Peyer's patch (tissue), 4 donors: ENCODE results near the gene ENDOD1.

ENCODE experiments used
- POLR2A ChIP-seq, 2 donors: fragments of 450-650 bp; IDR thresholded peaks; one replicate each; pipeline ENCODE4 v1.5.1; 2017; ENCODE audit warnings: antibody characterized with exemption in 2 of 2, mild to moderate bottlenecking in 2 of 2, moderate library complexity in 2 of 2
- TF ChIP-seq, protein P1 (sequence below), 6 experiments: fragments of 450-650 bp in 4 of 6; fragments of 200-600 bp in 2 of 6; sonication (generic) in 1 of 6; IDR thresholded peaks; one replicate each; pipeline ENCODE4 v1.5.1; 2017 to 2019; ENCODE audit warnings: antibody characterized with exemption in 6 of 6, mild to moderate bottlenecking in 3 of 6, moderate library complexity in 1 of 6

DNA sequence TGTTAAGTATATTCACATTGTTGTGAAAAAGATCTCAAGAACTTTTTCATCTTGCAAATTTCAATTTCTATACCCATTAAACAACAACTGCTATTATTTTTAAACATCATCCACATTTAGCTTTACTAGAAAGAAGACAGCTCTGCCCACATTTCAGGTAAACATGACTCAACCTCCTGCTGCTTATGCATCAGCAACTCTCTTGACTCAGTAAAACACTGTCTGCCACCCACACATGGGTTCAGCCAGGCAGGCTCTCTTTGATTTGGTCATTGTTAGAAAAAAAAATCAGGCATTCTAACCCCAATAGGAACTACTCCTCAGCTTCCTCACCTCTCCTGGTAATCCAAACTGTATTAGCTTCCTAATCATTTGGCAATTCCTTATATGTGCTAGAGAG is 5.1 kb upstream of the ENDOD1 start:
- no peak for TF ChIP-seq POLR2A (IDR thresholded peaks at IDR 0.05)
- TF ChIP-seq, protein P1, sequence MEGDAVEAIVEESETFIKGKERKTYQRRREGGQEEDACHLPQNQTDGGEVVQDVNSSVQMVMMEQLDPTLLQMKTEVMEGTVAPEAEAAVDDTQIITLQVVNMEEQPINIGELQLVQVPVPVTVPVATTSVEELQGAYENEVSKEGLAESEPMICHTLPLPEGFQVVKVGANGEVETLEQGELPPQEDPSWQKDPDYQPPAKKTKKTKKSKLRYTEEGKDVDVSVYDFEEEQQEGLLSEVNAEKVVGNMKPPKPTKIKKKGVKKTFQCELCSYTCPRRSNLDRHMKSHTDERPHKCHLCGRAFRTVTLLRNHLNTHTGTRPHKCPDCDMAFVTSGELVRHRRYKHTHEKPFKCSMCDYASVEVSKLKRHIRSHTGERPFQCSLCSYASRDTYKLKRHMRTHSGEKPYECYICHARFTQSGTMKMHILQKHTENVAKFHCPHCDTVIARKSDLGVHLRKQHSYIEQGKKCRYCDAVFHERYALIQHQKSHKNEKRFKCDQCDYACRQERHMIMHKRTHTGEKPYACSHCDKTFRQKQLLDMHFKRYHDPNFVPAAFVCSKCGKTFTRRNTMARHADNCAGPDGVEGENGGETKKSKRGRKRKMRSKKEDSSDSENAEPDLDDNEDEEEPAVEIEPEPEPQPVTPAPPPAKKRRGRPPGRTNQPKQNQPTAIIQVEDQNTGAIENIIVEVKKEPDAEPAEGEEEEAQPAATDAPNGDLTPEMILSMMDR (IDR thresholded peaks at IDR 0.05), result no peak
